Panc1 (cell line): Measurements from ENCODE around the gene GBP5. TPM values are rescaled to one million over a fixed set of nuclear protein-coding genes. Genes with fewer than 3 reads are reported as not detected.

ENCODE experiments used
- ATAC-seq: fragments of 200-7000 bp; cut with Tn5 transposase; 2 replicates; pipeline ENCODE4 v1.9.1; 2020; ENCODE audit warnings: mild to moderate bottlenecking, moderate library complexity
- BruUV-seq: library from RNA; stranded (reverse); fragments of 400-500 nt; replicated peaks from 2 replicates; lab custom pipeline; 2021; lab: Mats Ljungman, UMichigan
- CTCF ChIA-PET: fragments of 300-600 bp; sonication (Branson Sonifier 250); formaldehyde crosslinking; loops from one replicate; lab custom pipeline; 2022; ENCODE audit warnings: antibody characterized with exemption; lab: Charles Lee
- POLR2A ChIA-PET: fragments of 300-600 bp; sonication (Branson Sonifier 250); formaldehyde crosslinking; loops from one replicate; lab custom pipeline; 2022; ENCODE audit warnings: antibody characterized with exemption; lab: Charles Lee
- DNase-seq: peaks from one replicate; pipeline ENCODE4 v3.0.0-alpha.2; 2010; ENCODE audit warnings: low read depth, low spot score
- H3K27ac ChIP-seq: 2 replicates; pipeline ENCODE4 v1.5.1; 2011; ENCODE audit warnings: mild to moderate bottlenecking, low read length, inconsistent platforms
- H3K27me3 ChIP-seq: fragments of 200-500 bp; sonication (Bioruptor generic); 2 replicates; pipeline ENCODE4 v1.6.0; 2014; ENCODE audit warnings: low read length, inconsistent platforms; ENCODE audit not compliant: control insufficient read depth, insufficient read depth
- H3K36me3 ChIP-seq: fragments of 200-500 bp; sonication (Bioruptor generic); 2 replicates; pipeline ENCODE4 v1.5.1; 2014; ENCODE audit warnings: inconsistent platforms, mild to moderate bottlenecking, low read length, moderate library complexity; ENCODE audit not compliant: control insufficient read depth, insufficient read depth
- H3K4me1 ChIP-seq: 2 replicates; pipeline ENCODE4 v1.5.1; 2011; ENCODE audit warnings: inconsistent platforms, mild to moderate bottlenecking, low read length, moderate library complexity; ENCODE audit not compliant: control insufficient read depth, insufficient read depth
- H3K4me3 ChIP-seq, 2 experiments: 2 replicates each; pipeline ENCODE4 v1.5.1; 2011 to 2012; ENCODE audit warnings: low read depth in 2 of 2, low read length in 2 of 2, mild to moderate bottlenecking in 2 of 2, inconsistent platforms in 1 of 2, moderate library complexity in 1 of 2
- H3K9me3 ChIP-seq: fragments of 200-500 bp; sonication (Bioruptor generic); 2 replicates; pipeline ENCODE4 v1.5.1; 2014; ENCODE audit warnings: low read depth, mild to moderate bottlenecking, inconsistent platforms, low read length, moderate library complexity; ENCODE audit not compliant: control insufficient read depth, insufficient read depth
- CTCF ChIP-seq: fragments of 450-650 bp; IDR thresholded peaks from 2 replicates; pipeline ENCODE4 v1.5.1; 2017; ENCODE audit warnings: mild to moderate bottlenecking
- POLR2AphosphoS5 ChIP-seq: IDR thresholded peaks from 2 replicates; pipeline ENCODE4 v1.6.1; 2012; ENCODE audit warnings: mild to moderate bottlenecking, low read depth, low read length, moderate library complexity
- SIN3A ChIP-seq: IDR thresholded peaks from 2 replicates; pipeline ENCODE4 v1.6.1; 2012; ENCODE audit warnings: low read depth, mild to moderate bottlenecking, low read length, moderate library complexity, borderline replicate concordance; ENCODE audit not compliant: insufficient read depth
- TCF7L2 ChIP-seq: IDR thresholded peaks from 2 replicates; pipeline ENCODE4 v1.6.1; 2011; ENCODE audit warnings: mild to moderate bottlenecking, low read depth, low read length, inconsistent platforms
- in situ Hi-C: cut with HindIII; loops from 2 replicates; pipeline ENCODE4 v1.10.0; 2016; ENCODE audit warnings: low sequenced_read_pairs, low pct_unique_long_range_greater_than_20kb
- intact Hi-C: fragments of 100-400 bp; cut with micrococcal nuclease; formaldehyde crosslinking; loops from one replicate; pipeline ENCODE4 v1.10.0; 2022; ENCODE audit not compliant: unreplicated experiment
- total RNA-seq: library from RNA; stranded (reverse); gene quantifications from one replicate; pipeline ENCODE4 v1.2.1, GENCODE V29; 2021; ENCODE audit not compliant: unreplicated experiment
- TF ChIP-seq, protein P1 (sequence below), 2 experiments: IDR thresholded peaks; 2 replicates each; pipeline ENCODE4 v1.6.1; 2011 to 2012; ENCODE audit warnings: low read depth in 2 of 2, control low read depth in 1 of 2, low read length in 1 of 2, mild to moderate bottlenecking in 1 of 2, moderate library complexity in 1 of 2; ENCODE audit not compliant: insufficient read depth in 1 of 2

GBP5 gene
- total RNA-seq, 1 experiment from 2014 or later: 0.10 TPM

- intact Hi-C loops: no loop called here
- no TSS peak for BruUV-seq
Observed at GRCh38 chr1:89291276-89291675, 18.6 kb upstream of the GBP5 start.

GRCh38 chr1:89288051-89288340 lies 15.3 kb upstream of the GBP5 start:
- TF ChIP-seq, protein P1, sequence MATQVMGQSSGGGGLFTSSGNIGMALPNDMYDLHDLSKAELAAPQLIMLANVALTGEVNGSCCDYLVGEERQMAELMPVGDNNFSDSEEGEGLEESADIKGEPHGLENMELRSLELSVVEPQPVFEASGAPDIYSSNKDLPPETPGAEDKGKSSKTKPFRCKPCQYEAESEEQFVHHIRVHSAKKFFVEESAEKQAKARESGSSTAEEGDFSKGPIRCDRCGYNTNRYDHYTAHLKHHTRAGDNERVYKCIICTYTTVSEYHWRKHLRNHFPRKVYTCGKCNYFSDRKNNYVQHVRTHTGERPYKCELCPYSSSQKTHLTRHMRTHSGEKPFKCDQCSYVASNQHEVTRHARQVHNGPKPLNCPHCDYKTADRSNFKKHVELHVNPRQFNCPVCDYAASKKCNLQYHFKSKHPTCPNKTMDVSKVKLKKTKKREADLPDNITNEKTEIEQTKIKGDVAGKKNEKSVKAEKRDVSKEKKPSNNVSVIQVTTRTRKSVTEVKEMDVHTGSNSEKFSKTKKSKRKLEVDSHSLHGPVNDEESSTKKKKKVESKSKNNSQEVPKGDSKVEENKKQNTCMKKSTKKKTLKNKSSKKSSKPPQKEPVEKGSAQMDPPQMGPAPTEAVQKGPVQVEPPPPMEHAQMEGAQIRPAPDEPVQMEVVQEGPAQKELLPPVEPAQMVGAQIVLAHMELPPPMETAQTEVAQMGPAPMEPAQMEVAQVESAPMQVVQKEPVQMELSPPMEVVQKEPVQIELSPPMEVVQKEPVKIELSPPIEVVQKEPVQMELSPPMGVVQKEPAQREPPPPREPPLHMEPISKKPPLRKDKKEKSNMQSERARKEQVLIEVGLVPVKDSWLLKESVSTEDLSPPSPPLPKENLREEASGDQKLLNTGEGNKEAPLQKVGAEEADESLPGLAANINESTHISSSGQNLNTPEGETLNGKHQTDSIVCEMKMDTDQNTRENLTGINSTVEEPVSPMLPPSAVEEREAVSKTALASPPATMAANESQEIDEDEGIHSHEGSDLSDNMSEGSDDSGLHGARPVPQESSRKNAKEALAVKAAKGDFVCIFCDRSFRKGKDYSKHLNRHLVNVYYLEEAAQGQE (IDR thresholded peaks at IDR 0.05; ENCODE audit: insufficient read depth in 1 of 2, low read depth in 2 of 2, low read length in 1 of 2): no peak
- TF ChIP-seq TCF7L2 (no peak), CTCF (no peak), SIN3A (no peak), POLR2AphosphoS5 (no peak)
- H3K4me1 ChIP-seq: no peaks in the 10 kb centered on the region
- no peaks in the 10 kb centered on the region for H3K27me3 ChIP-seq
- ATAC-seq: no peak
- DNase-seq: no peak
- CTCF ChIA-PET: no interaction called here
- H3K9me3 ChIP-seq: no peaks in the 10 kb centered on the region
- no peak overlapping the region for H3K4me3 ChIP-seq
- no peak overlapping the region for H3K27ac ChIP-seq
- no TSS peak for BruUV-seq
- no peaks in the 10 kb centered on the region for H3K36me3 ChIP-seq
- in situ Hi-C loops: no loop called here
- intact Hi-C loops: no loop called here
- POLR2A ChIA-PET: no interaction called here

More at GRCh38 chr1:89291276-89291675, 18.6 kb upstream of the GBP5 start:
- ChIA-PET POLR2A (no interaction called here), CTCF (no interaction called here)
- ATAC-seq: no peak
- H3K27ac ChIP-seq: no peak overlapping the region
- no peaks in the 10 kb centered on the region for H3K36me3 ChIP-seq
- TF ChIP-seq, protein P1 (IDR thresholded peaks at IDR 0.05; ENCODE audit: insufficient read depth in 1 of 2, low read depth in 2 of 2, low read length in 1 of 2): no peak
- no peak for TF ChIP-seq SIN3A
- TF ChIP-seq CTCF: no peak
- TF ChIP-seq POLR2AphosphoS5: no peak
- TF ChIP-seq TCF7L2: no peak
- H3K4me3 ChIP-seq: no peak overlapping the region
- no peaks in the 10 kb centered on the region for H3K4me1 ChIP-seq
- no peaks in the 10 kb centered on the region for H3K27me3 ChIP-seq
- in situ Hi-C loops: no loop called here
- DNase-seq: no peak
- H3K9me3 ChIP-seq: no peaks in the 10 kb centered on the region
